Peyer's patch (tissue), 4 donors: ENCODE data around the gene METTL26. TPM values are rescaled to one million over a fixed set of nuclear protein-coding genes. Genes with fewer than 3 reads are reported as not detected.

ENCODE experiments used
- DNase-seq, 3 donors: peaks; one replicate each; pipeline ENCODE4 v3.0.0-alpha.2; 2017 to 2019
- H3K27ac ChIP-seq, 4 donors: fragments of 200-600 bp; sonication (generic); one replicate each; pipeline ENCODE4 v1.5.1; 2016 to 2019
- H3K27me3 ChIP-seq, 2 donors: fragments of 200-600 bp; sonication (generic); one replicate each; pipeline ENCODE4 v1.5.1; 2019
- H3K36me3 ChIP-seq, 3 donors: fragments of 200-600 bp; sonication (generic); one replicate each; pipeline ENCODE4 v1.5.1; 2016 to 2019
- H3K4me1 ChIP-seq, 4 donors: fragments of 200-600 bp; sonication (generic); one replicate each; pipeline ENCODE4 v1.5.1; 2016 to 2019
- H3K4me3 ChIP-seq, 4 donors: fragments of 200-600 bp; sonication (generic); 1 replicate in 3 of 4; 2 replicates in 1 of 4; pipeline ENCODE4 v1.5.1; 2016 to 2019; ENCODE audit warnings: mild to moderate bottlenecking in 1 of 4
- H3K9me3 ChIP-seq, 4 donors: fragments of 200-600 bp; sonication (generic); one replicate each; pipeline ENCODE4 v1.5.1; 2016 to 2019; ENCODE audit warnings: mild to moderate bottlenecking in 1 of 4
- POLR2A ChIP-seq, 2 donors: fragments of 450-650 bp; IDR thresholded peaks; one replicate each; pipeline ENCODE4 v1.5.1; 2017; ENCODE audit warnings: antibody characterized with exemption in 2 of 2, mild to moderate bottlenecking in 2 of 2, moderate library complexity in 2 of 2
- total RNA-seq, 4 donors: library from RNA; depleted of rRNA; stranded (reverse); fragments of >200 nt; gene quantifications; one replicate each; pipeline ENCODE4 v1.1.0, GENCODE V29; 2016
- TF ChIP-seq, protein P1 (sequence below), 6 experiments: fragments of 450-650 bp in 4 of 6; fragments of 200-600 bp in 2 of 6; sonication (generic) in 1 of 6; IDR thresholded peaks; one replicate each; pipeline ENCODE4 v1.5.1; 2017 to 2019; ENCODE audit warnings: antibody characterized with exemption in 6 of 6, mild to moderate bottlenecking in 3 of 6, moderate library complexity in 1 of 6

The METTL26 gene
- total RNA-seq, 4 donors from 2014 or later: 44.5 to 153 (median 60.2) TPM

DNA sequence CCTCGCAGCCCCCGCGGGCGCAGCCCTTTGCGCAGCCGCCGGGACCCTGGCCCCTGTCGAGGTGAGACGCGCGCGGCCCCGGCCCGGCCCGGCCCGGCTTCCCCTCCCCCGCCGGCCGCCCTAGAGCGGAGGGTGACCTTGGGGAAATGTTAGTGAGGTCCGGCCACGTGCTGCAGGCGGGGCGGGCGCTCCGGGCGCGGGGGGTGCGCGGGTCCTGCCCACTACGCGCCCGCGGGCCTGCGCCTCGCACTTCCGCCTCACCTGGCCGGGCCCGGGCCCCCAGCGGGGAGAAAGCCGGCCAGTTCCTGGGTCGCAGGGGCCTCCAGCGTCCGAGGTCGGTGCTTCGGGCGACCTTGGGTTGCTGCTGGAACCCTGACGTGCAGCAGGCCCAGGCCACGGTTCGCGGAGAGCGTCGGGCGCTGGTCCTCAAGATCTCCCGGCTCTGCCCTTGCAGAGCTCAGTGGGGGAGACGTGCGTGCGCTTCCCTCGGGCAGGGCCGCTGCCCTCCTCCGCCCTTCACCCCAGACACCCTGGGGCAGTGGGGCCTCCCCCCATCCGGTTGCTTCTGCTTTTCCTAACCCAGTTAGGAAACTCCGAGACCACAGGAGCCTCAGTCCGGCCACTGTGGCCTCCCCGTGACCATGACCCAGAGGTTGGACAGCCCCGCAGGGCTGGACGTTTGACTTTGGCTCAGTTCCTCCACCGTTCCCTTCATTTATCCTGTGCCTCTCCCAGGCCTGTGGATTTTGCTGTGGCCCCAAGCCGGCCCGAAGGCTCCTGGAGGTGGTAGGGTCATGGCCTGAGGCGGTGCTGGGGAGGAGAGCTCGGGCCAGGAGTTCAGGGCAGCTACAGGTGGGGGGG is 6.3 kb upstream of the METTL26 start:
- peak; percentile 68 to 87 (median 87) for DNase-seq
- TF ChIP-seq, protein P1, sequence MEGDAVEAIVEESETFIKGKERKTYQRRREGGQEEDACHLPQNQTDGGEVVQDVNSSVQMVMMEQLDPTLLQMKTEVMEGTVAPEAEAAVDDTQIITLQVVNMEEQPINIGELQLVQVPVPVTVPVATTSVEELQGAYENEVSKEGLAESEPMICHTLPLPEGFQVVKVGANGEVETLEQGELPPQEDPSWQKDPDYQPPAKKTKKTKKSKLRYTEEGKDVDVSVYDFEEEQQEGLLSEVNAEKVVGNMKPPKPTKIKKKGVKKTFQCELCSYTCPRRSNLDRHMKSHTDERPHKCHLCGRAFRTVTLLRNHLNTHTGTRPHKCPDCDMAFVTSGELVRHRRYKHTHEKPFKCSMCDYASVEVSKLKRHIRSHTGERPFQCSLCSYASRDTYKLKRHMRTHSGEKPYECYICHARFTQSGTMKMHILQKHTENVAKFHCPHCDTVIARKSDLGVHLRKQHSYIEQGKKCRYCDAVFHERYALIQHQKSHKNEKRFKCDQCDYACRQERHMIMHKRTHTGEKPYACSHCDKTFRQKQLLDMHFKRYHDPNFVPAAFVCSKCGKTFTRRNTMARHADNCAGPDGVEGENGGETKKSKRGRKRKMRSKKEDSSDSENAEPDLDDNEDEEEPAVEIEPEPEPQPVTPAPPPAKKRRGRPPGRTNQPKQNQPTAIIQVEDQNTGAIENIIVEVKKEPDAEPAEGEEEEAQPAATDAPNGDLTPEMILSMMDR (IDR thresholded peaks at IDR 0.05): peak in 1 of 6 experiments; percentile 2
- TF ChIP-seq POLR2A (IDR thresholded peaks at IDR 0.05): peak; percentile 48 to 68
- Histone ChIP-seq H3K36me3 (no peaks in the 10 kb centered on the region), H3K4me1 (peaks cover 0 to 41% (median 9%) of the 10 kb centered on the region in 4 donors), H3K27me3 (no peaks in the 10 kb centered on the region), H3K27ac (peak overlapping the region; percentile 90 to 99 (median 92)), H3K9me3 (no peaks in the 10 kb centered on the region), H3K4me3 (peak overlapping the region; percentile 70 to 98 (median 82))

DNA sequence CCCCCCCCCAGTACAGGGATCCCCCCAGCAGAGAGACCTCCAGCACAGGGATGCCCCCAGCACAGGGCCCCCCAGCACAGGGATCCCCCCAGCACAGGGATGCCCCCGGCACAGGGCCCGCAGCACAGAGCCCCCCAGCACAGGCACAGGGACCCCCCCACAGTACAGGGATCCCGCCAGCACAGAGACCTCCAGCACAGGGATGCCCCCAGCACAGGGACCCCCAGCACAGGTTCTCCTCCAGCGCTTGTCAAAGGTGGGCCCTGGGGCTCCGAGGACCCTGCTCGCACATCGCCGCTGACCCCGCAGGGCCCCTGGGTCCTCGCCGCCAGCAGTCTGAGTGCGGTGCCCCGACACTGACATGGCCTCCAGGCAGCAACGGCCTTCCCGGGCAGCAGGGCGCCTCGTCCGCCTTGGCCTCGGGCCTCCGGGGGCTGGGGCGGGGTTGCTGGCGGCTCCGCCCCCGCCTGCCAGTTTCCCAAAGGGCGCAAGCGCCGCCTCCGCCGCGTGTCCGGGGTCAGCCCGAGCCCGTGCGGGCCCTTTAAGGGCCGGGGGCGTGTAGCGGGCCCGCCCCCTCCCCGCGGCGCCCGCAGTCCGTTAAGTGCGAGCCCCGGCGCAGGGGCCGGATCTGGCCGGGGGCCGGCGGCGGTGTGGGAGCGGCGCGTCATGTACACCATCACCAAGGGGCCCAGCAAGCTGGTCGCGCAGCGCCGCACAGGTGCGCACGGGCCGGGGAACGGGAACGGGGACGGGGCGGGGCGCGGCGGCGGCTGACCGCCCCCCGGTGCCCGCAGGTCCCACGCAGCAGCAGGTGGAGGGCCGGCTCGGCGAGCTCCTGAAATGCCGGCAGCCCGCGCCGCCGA is 5.5 kb upstream of the METTL26 start, which contains the start of gene MCRIP2:
Gene MCRIP2, plus strand, starts transcription at position 503 of the 863 bp plus-strand sequence. Its CDS starts 164 bp downstream, at position 667.
- Histone ChIP-seq H3K36me3 (no peaks in the 10 kb centered on the region), H3K27me3 (no peaks in the 10 kb centered on the region), H3K27ac (peak within 1 kb of the TSS; percentile 90 to 99 (median 92)), H3K4me3 (peak within 1 kb of the TSS; percentile 70 to 98 (median 82)), H3K4me1 (peaks cover 0 to 35% (median 8%) of the 10 kb centered on the region in 4 donors), H3K9me3 (no peaks in the 10 kb centered on the region)
- peak; percentile 80 to 94 (median 94) for DNase-seq
- TF ChIP-seq, protein P1 (IDR thresholded peaks at IDR 0.05): peak in 1 of 6 experiments; percentile 3
- peak; percentile 71 to 76 for TF ChIP-seq POLR2A (IDR thresholded peaks at IDR 0.05)

DNA sequence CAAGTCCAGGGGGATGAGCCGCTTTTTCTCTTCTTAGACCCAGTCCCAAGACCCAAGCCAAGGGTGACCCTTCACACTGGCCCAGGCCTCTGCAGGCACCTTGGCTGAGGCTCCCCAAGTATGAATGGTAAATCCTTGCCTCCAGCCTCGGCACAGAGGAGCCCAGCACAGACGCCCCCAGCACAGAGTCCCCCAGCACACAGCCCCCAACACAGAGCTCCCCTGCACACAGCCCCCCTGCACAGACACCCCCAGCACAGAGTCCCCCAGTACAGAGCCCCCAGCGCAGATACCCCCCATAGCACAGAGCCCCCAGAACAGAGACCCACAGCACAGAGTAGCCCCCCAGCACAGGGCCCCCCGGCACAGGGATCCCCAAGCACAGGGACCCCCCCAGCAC is 4.5 kb upstream of the METTL26 start:
- H3K4me3 ChIP-seq: peak overlapping the region in 2 of 4 donors; percentile 75 to 98
- TF ChIP-seq POLR2A (IDR thresholded peaks at IDR 0.05): no peak
- TF ChIP-seq, protein P1 (IDR thresholded peaks at IDR 0.05): no peak
- no peaks in the 10 kb centered on the region for H3K9me3 ChIP-seq
- no peaks in the 10 kb centered on the region for H3K36me3 ChIP-seq
- no peaks in the 10 kb centered on the region for H3K27me3 ChIP-seq
- DNase-seq: no peak
- peak overlapping the region in 1 of 4 donors; percentile 99 for H3K27ac ChIP-seq
- peaks cover 0 to 29% (median 10%) of the 10 kb centered on the region in 4 donors for H3K4me1 ChIP-seq

DNA sequence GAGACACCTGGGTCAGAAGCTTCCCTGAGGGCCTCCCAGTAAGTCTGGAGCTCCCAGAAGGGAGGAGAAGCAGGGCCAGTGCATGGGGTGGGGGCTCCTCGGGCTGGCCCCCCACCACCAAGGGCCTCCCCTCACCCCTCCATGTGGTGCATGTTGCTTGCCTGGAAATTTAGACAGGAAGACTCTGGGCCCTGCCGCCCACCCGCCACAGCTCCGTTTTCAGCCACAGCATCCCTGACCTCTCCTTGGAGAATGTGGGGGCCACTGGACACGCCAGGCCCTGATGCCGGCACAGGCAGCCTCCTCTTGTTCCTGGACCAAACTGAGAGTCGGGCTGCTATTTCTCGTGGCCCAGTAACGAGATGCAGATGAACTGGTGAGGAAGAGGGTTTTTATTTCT is 2.7 kb upstream of the METTL26 start:
- no peak for DNase-seq
- peaks cover 0 to 5% (median 0%) of the 10 kb centered on the region in 3 donors for H3K36me3 ChIP-seq
- H3K27me3 ChIP-seq: no peaks in the 10 kb centered on the region
- no peak overlapping the region for H3K4me3 ChIP-seq
- TF ChIP-seq, protein P1 (IDR thresholded peaks at IDR 0.05): no peak
- no peak for TF ChIP-seq POLR2A (IDR thresholded peaks at IDR 0.05)
- no peaks in the 10 kb centered on the region for H3K9me3 ChIP-seq
- H3K27ac ChIP-seq: peak overlapping the region in 1 of 4 donors; percentile 0
- peaks cover 0 to 22% (median 15%) of the 10 kb centered on the region in 4 donors for H3K4me1 ChIP-seq

DNA sequence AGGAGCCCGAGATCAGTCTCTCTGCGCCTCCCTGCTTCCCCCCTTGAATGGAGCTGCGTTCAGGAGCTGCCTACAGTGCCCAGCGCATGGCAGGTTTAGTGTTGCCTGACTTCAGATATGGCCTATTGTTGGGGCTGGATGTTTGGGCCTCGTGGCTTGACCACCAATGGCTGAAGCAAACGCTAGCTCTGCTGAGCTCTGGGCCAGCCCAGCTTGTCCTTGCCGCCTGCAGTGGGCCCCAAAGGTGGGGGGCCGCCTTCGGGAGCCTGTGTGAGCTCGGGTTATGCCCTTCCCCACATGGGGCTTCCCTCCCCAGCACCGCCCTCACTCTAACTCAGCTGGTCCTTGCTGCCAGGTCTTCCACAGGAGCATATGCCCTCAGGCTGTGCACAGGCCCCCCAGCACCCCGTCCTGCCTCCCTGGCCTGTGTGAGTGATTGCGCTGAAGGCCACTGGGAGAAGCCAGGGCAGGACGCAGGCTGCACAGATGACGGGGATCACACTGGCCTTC is 2.0 kb upstream of the METTL26 start:
- no peak overlapping the region for H3K27ac ChIP-seq
- no peak overlapping the region for H3K4me3 ChIP-seq
- H3K9me3 ChIP-seq: no peaks in the 10 kb centered on the region
- H3K4me1 ChIP-seq: peaks cover 0 to 22% (median 14%) of the 10 kb centered on the region in 4 donors
- TF ChIP-seq, protein P1 (IDR thresholded peaks at IDR 0.05): no peak
- no peak for TF ChIP-seq POLR2A (IDR thresholded peaks at IDR 0.05)
- no peaks in the 10 kb centered on the region for H3K27me3 ChIP-seq
- DNase-seq: no peak
- H3K36me3 ChIP-seq: peaks cover 0 to 13% (median 0%) of the 10 kb centered on the region in 3 donors
